ENCODE measurements around the gene ALDOB.

The ALDOB gene

DNA sequence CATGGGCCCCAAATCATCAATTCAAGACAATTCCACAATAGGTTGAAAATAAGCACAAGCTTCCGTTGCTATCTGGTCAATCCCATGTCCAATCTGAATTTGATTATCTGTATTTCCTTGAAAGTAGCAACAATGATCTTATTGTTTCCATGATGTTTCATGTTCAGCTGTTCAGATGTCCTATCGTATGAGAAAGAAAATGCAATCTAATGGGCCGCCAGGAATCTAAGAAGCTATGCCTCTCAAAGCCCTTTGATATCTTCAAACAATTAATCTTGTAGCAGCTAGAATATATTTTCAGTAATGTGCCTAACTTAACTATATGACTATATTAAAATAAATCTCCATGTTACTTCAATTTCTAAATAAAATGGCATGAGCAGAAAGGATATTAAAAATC, 32.1 kb upstream of the ALDOB start:
- TF ChIP-seq GATA2 (IDR thresholded peaks at IDR 0.05; ENCODE audit: low read depth, low read length) (no peak), GATA3 (IDR thresholded peaks at IDR 0.05; ENCODE audit: low read depth, low read length) (no peak)

DNA sequence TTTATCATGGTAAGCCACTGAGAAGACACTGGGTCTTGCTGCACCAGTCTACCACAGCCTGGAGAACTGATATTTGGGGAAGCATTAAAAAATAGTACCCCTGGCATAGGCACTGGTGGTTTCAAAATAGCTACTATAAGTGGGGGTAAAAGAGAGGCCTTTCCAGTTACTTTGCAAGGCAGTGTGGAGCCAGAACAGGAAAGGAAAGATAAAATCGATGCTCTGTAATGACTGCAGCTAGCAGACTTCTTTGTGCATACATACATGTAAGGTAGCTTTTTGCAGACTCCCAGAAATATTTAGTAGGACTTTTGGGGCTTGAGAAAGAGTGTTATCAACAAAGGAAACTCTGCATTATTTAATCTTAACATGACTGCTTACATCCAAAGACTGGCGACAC, 31.3 kb upstream of the ALDOB start:
- no peak; the same call in 1 of the 2 replicates for TF ChIP-seq GATA3 (IDR thresholded peaks at IDR 0.05; ENCODE audit: low read depth, low read length)
- TF ChIP-seq GATA2 (IDR thresholded peaks at IDR 0.05; ENCODE audit: low read depth, low read length): peak; percentile 59; the same call in 1 of the 2 replicates

DNA sequence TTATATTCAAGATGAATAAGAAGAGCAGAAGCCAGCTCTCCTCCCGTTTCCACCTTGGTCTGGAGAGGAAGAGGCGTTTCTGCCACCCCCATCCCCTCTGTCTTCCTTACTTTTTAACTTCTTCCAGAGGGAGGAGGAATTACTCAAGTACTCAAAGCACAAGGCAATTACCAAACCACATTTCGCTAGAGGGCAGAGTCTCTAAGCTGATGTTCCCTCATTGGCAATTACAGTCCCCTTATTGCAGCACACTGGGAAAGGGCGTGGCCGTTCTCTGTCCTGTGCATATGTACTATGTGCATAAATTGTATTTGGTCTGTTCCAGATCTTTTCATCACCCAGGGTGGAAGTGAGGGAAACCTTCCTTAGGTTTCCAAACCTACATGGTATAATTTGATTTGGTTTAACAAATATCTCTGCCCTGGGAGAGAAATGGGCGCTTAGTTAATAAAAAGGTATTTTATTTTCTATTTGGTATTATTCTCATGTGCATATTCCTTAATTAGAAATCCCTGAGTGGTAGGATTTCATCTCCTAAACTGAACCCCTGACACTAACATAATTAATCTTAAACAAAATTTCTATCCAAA, 29.8 kb upstream of the ALDOB start:
- no peak for TF ChIP-seq GATA2 (IDR thresholded peaks at IDR 0.05; ENCODE audit: low read depth, low read length)
- TF ChIP-seq GATA3 (IDR thresholded peaks at IDR 0.05; ENCODE audit: low read depth, low read length): no peak

DNA sequence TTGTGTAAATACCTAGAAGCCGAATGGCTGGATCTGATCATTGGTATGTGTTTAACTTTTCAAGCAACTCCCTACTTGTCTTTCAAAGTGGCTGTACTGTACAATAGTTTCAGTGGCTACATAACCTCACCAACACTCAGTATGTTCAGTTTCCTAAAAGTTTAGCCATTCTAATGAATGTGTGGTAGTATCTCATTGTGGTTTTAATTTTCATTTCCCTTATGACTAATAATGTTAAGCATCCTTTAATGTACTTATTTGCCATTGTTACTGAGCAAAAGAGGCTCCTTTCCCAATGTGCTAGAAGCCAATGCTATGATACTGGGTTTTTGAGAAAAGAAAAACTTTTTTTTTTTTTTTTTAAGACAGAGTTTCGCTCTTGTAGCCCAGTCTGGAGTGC, 27.8 kb upstream of the ALDOB start:
- TF ChIP-seq GATA3 (IDR thresholded peaks at IDR 0.05; ENCODE audit: low read depth, low read length) (no peak), GATA2 (IDR thresholded peaks at IDR 0.05; ENCODE audit: low read depth, low read length) (no peak)

DNA sequence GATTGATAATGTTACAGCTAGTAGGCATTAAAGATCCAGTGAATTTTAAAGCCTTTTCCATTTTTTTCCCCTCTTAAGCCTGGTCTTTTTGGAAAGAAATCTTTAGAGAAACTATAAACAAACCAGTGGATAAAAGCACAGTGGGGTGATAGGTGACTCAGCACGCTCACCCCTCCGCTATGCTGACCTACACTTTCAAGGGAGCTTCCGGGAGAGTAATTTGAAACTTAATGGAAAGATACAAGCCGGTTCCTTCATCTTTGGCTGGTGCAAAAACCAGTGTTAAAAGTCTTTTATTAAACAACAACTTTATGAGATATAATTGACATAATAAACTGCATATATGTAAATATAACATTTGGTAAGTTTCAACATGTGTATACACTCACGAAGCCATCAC, 27.0 kb upstream of the ALDOB start:
- TF ChIP-seq GATA2 (IDR thresholded peaks at IDR 0.05; ENCODE audit: low read depth, low read length) (no peak), GATA3 (IDR thresholded peaks at IDR 0.05; ENCODE audit: low read depth, low read length) (no peak)

DNA sequence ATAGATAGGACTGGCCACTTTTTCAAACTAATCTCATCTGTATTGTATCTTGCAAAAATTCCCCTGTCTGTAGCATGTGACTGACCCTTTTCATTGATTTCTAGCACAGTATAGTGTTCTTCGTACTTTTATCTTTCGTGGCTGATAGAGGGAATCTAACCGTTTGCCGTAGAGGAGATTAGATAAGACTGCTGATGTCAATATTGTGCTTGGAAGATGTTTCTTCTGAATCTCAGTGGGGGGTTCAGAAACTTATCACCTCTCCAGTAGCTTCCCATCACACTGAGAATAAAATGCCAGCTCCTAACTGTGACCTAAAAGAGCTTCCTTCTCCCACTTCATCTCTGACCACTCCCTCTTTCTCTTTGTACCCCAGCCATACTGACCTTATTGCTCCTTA, 25.4 kb upstream of the ALDOB start:
- TF ChIP-seq GATA2 (IDR thresholded peaks at IDR 0.05; ENCODE audit: low read depth, low read length) (no peak), GATA3 (IDR thresholded peaks at IDR 0.05; ENCODE audit: low read depth, low read length) (no peak)

DNA sequence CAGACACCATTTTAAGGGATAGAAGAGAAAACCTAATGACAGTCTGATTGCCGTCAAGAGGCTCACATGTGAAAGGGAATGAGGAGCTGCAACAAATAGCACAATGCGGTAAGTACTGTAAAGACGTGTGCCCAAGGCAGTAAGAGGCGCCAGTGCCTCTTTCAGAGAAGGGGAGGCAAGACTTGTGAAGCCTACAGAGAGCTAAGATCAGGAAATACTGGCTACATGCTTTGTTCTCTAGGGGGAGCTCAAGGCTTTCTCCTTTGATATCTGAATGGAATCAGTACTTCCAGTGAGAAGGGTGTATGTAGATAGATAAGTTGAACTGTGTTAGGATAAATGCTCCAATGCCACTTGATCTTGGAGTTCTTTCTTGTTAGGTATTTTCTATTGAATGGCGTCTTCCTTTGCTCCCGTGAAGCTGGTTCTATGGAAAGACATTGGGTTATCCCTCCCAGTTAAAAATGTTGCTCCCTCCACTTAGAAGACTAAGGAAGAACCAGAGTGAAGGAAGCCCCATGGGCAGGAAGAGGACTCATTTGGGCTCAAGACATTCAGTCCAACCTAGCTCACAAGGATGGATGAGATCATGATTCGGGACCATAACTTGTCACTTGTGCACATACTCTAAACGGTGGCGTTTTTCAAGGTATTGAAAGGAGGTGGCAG, 23.5 kb upstream of the ALDOB start:
- TF ChIP-seq GATA2 (IDR thresholded peaks at IDR 0.05; ENCODE audit: low read depth, low read length) (peak; percentile 10; the same call in 1 of the 2 replicates), GATA3 (IDR thresholded peaks at IDR 0.05; ENCODE audit: low read depth, low read length) (no peak)

DNA sequence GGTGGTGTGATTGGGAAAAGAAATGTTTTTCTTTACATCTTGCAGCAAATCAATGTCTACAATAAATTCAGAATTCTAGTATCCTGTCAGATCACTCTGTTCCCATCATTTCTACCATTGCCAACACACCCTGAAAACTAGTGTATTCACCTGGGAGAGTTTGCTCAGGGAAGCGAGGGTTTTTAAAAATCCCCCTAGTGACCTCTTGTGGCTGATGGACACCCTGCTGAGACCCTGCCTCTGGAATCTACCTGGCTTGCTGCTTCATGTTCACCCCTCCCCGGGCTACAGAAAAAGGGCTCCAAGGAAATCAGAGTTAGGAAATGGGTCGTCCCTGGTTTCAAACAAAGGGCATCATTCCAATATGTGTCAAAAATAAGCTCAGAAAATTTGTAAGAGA, 21.4 kb upstream of the ALDOB start:
- no peak for TF ChIP-seq GATA2 (IDR thresholded peaks at IDR 0.05; ENCODE audit: low read depth, low read length)
- TF ChIP-seq GATA3 (IDR thresholded peaks at IDR 0.05; ENCODE audit: low read depth, low read length): no peak

DNA sequence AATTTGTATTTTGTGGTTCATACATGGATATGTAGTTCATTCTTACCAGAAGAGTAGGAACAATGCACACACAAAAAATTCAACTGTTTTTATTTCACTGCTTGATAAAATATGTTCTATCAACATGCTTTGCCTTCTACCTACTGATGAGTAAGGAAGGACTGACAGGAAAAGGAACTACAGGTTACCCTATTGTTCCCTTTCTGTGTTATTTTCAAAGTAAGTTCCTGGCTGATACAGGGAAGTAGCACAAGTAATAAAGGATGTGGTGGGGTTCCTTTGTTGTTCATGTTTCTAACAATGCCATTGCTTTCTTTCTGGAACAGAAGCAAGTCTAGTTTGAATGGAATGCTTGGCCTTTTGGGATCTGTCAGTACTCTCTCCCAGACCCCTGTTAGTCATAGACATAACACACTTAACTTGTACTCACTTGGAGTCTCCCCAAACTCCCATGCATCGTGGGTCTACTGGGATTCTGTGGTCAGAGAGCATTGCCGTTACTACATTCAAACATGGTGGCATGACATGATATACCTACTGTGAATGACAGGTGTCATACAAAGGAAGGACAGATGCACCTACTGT, 20.2 kb upstream of the ALDOB start:
- TF ChIP-seq GATA2 (IDR thresholded peaks at IDR 0.05; ENCODE audit: low read depth, low read length): no peak
- TF ChIP-seq GATA3 (IDR thresholded peaks at IDR 0.05; ENCODE audit: low read depth, low read length): no peak

DNA sequence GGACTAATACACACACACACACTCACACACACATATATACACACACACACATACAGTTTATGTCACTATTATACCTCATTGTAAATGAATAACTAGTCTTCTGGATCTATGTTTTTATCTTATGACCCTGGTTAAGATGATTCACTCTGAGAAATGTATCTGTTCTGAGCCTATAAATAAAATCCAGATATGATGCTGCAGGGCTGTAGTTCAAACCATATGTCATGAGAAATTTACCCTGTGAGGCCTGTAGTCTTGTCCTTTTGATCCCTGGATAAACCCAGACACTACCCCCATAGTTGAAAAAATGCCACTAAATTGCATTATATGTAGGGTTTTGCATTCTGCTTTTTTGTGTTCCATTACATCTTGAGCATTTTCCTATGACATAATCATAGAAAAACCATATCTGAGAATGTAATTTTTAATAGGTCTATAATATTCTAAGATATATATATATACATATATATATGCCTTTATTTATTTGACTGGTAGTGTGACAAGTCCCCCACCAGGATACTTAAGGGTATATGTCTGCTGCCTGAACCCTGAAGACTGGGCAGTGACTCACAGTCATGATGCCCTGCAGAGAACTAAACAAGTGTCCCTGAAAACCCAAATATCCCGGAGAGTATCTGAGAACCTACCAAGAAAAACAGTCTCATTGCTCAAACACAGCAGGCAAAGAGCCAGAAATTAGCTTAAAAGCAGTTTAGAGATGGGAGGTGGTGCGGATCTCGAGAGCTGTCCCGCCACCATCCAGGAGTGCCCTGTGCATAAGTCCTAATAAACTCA, 18.4 kb upstream of the ALDOB start:
- no peak for TF ChIP-seq GATA3 (IDR thresholded peaks at IDR 0.05; ENCODE audit: low read depth, low read length)
- no peak for TF ChIP-seq GATA2 (IDR thresholded peaks at IDR 0.05; ENCODE audit: low read depth, low read length)

DNA sequence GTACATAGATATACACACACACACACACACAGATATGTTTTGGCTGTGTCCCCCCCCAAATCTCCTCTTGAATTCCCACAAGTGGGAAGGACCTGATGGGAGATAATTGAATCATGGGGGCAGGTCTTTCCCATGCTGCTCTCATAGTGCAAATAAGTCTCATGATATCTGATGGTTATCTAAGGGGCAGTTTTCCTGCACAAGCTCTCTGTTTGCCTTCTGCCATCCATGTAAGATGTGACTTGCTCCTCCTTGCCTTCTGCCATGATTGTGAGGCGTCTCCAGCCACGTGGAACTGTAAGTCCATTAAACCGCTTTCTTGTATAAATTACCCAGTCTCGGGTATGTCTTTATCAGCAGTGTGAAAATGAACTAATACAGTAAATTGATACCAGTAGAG, 15.9 kb upstream of the ALDOB start:
- no peak for TF ChIP-seq GATA3 (IDR thresholded peaks at IDR 0.05; ENCODE audit: low read depth, low read length)
- TF ChIP-seq GATA2 (IDR thresholded peaks at IDR 0.05; ENCODE audit: low read depth, low read length): no peak

DNA sequence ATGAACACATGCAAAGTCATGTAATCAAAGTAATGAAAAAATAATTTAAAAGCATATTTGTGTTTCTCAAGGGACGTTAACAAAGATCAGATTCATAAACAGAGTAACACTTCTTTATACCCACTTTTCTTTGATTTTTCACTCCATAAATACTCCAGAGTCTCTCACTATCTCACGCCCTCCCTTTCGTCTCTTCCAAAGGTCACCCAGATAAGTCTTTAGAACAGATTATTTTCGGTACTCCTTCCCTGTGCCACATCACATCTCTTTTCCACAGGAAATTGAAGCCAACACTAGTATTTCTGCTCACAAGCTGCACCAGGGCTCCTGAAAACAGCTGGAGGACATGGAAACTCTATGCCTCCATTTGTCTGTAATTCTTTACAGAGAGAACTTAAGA, 15.4 kb upstream of the ALDOB start:
- TF ChIP-seq GATA2 (IDR thresholded peaks at IDR 0.05; ENCODE audit: low read depth, low read length) (no peak), GATA3 (IDR thresholded peaks at IDR 0.05; ENCODE audit: low read depth, low read length) (no peak)

DNA sequence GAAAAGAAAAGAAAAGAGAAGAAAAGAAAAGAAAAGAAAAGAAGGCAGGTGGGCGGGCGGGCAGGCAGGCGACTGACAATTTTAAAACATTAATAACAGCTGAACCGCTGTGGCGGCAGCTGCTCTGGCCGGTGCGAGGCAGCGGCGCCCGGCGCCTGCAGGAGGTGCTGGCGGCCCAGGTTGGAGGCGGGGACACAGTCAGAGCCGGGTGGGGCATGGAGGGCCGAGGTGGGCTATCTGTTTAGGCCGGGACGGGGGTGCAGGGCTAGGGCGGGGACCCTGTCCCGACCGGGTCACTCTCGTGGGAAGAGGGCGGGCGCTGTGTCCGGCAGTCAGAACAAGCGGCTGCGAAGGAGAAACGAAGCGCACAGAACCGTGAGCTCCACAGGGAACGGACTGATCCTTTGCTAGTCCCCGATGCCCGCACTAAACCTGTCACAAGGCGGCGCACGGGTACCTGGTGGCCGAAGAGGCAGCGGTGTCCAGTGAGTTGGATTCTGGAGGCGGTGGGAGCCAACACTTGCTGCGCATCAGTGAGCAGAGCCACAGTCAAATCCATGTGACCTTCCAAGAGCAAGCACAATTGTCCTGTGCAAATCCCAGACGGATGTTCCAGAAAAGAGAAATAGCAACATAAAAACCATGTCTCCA, 13.6 kb upstream of the ALDOB start:
- TF ChIP-seq GATA2 (IDR thresholded peaks at IDR 0.05; ENCODE audit: low read depth, low read length) (no peak; the same call in 1 of the 2 replicates), GATA3 (IDR thresholded peaks at IDR 0.05; ENCODE audit: low read depth, low read length) (no peak)

DNA sequence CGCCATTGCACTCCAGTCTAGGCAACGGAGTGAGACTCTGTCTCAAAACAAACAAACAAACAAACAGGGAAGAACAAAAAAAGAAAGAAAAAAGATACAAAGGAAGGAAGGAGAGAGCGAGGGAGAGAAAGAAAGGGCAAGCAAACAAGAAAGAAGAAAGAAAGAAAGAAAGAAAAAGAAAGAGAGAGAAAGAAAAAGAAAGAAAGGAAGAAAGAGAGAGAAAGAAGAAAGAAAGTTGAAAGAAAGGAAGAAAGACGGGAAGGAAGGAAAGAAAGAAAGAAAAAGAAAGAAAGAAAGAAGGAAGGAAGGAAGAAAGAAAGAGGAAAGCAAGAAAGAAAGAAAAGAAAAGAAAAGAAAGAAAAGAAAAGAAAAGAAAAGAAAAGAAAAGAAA, 13.1 kb upstream of the ALDOB start:
- TF ChIP-seq GATA3 (IDR thresholded peaks at IDR 0.05; ENCODE audit: low read depth, low read length) (no peak), GATA2 (IDR thresholded peaks at IDR 0.05; ENCODE audit: low read depth, low read length) (no peak)

All from SH-SY5Y (cell line).